ENCODE data around the gene WNT4.

The WNT4 gene

GRCh38 chr1:22143065-22144033 is at the start of gene WNT4:
Gene WNT4 (minus strand): TSS chr1:22143097. CDS start chr1:22142922, 175 bp downstream.
- no peak for DNase-seq (ENCODE audit: low read depth)

GRCh38 chr1:22190731-22191130 is 47.8 kb upstream of the WNT4 start:
- DNase-seq (ENCODE audit: low read depth) = no peak

GRCh38 chr1:22190251-22190650 is 47.4 kb upstream of the WNT4 start:
- no peak for DNase-seq (ENCODE audit: low read depth)

- no peak for DNase-seq (ENCODE audit: low read depth)
Measured at GRCh38 chr1:22189619-22190018, 46.7 kb upstream of the WNT4 start.

GRCh38 chr1:22188914-22189313 is 46.0 kb upstream of the WNT4 start:
- no peak for DNase-seq (ENCODE audit: low read depth)

GRCh38 chr1:22188436-22188835 is 45.5 kb upstream of the WNT4 start:
- DNase-seq (ENCODE audit: low read depth) = no peak

- DNase-seq (ENCODE audit: low read depth) = no peak
Measured at GRCh38 chr1:22186311-22186710, 43.4 kb upstream of the WNT4 start.

GRCh38 chr1:22184892-22185612 is 42.2 kb upstream of the WNT4 start:
- DNase-seq (ENCODE audit: low read depth) = no peak

GRCh38 chr1:22184454-22184853 is 41.6 kb upstream of the WNT4 start:
- no peak for DNase-seq (ENCODE audit: low read depth)

- no peak for DNase-seq (ENCODE audit: low read depth)
Measured at GRCh38 chr1:22182715-22183114, 39.8 kb upstream of the WNT4 start.

- no peak for DNase-seq (ENCODE audit: low read depth)
Measured at GRCh38 chr1:22179197-22179803, 36.4 kb upstream of the WNT4 start.

GRCh38 chr1:22177354-22178003 is 34.6 kb upstream of the WNT4 start:
- DNase-seq (ENCODE audit: low read depth) = no peak

GRCh38 chr1:22176258-22176657 is 33.4 kb upstream of the WNT4 start:
- no peak for DNase-seq (ENCODE audit: low read depth)

GRCh38 chr1:22174446-22175220 is 31.7 kb upstream of the WNT4 start:
- DNase-seq (ENCODE audit: low read depth) = no peak

- DNase-seq (ENCODE audit: low read depth) = no peak
Measured at GRCh38 chr1:22171951-22172715, 29.2 kb upstream of the WNT4 start.

- no peak for DNase-seq (ENCODE audit: low read depth)
Measured at GRCh38 chr1:22169816-22170215, 26.9 kb upstream of the WNT4 start.

GRCh38 chr1:22168412-22168973 is 25.6 kb upstream of the WNT4 start:
- DNase-seq (ENCODE audit: low read depth) = no peak

GRCh38 chr1:22166439-22166838 is 23.5 kb upstream of the WNT4 start:
- DNase-seq (ENCODE audit: low read depth) = no peak

GRCh38 chr1:22164841-22165808 is 22.2 kb upstream of the WNT4 start:
- DNase-seq (ENCODE audit: low read depth) = no peak

Data from stimulated activated CD8-positive, alpha-beta memory T cell treated with anti-CD3 and anti-CD28 coated beads, Interleukin-15, amount 100 ng/mL, for 24 hours (primary cell).